ENCODE results near the gene ADRB2.

Gene ADRB2

GRCh38 chr5:148805326-148806290, 20.8 kb upstream of the ADRB2 start:
- peak in 1 of 2 donors; percentile 25 for DNase-seq (ENCODE audit: low read depth in 2 of 2)

- DNase-seq (ENCODE audit: low read depth in 2 of 2): no peak
Observed at GRCh38 chr5:148806520-148806931, 19.9 kb upstream of the ADRB2 start.

- no peak for DNase-seq (ENCODE audit: low read depth in 2 of 2)
Observed at GRCh38 chr5:148807851-148808250, 18.6 kb upstream of the ADRB2 start.

DNA sequence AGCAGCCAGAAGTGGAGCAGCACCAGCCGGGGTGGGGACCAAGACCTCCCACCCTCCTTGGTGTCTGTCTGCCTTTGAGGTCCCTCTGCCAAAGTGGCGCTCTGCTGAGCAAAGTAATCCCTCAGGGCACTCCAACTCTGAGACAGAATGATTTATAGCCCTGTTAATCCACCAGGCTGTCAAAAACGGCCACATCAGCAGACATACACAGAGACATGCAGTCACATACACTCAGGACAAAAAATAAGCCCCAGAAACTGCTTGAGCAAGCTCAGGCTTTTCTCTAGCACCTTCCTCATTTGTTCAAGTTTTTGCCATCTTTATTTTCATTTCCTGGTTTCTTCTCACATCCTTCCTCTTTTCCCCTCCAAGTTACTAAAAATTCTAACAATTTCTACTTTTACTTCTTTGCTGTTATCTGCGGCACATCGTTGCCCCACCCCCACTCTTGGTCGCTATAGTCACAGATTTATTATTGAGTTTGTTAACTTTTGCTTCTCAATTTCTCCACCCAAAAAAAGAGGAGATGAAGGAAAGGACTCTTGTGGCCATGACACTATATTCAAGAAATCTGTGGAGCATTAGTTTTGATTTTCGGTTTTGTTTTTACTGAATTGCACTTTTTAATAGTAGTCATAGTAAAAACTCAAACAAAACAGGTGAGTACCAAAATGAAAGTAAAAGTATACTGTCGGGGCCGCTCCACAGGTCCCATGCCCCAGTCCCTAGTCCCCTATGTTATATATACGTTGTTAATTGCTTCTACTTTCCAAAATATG, 17.4 kb upstream of the ADRB2 start:
- peak in 1 of 2 donors; percentile 39 for DNase-seq (ENCODE audit: low read depth in 2 of 2)

DNA sequence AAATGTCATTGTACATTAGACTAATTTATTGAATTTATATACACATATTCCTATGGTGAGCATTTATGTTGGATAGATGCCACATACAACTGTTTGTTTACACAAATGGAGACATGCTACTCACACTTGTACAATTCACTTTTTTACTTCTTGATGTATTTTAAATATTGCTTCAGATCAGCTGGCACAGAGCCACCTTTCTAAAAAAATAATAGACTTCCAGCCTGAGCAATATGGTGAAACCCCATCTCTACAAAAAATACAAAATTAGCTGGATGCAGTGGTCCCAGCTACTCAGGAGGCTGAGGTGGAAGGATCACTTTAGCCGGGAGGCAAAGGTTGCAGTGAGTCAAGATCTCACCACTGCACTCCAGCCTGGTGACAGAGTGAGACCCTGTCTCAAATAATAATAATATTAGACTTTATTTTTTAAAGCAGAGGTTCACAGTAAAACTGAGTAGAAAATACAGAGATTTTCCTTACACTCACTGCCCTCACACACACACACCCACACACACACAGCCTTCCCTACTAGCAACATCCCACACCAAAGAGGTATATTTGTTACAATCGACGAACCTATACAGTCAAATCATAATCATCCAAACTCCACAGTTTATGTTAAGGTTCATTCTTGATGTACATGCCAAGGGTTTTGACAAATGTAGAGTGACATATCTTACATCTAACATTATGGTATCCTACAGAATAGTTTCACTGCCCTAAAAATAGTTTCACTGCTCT, 16.5 kb upstream of the ADRB2 start:
- DNase-seq (ENCODE audit: low read depth in 2 of 2): no peak

DNA sequence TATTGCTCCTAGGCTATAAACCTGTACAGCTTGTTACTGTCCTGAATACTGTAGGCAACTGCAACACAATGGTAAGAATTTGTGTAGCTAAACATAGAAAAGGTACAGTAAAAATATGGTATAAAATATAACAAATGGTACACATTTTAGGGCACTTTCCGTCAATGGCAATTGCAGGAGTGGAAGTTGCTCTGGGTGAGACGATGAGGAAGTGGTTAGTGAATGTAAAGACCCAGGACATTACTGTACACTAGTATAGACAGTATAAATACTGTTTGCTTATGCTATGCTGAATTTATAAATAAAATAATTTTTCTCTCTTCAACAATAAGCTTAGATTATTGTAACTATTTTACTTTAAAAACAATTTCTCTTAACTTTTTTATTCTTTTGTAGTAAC, 15.6 kb upstream of the ADRB2 start:
- no peak for DNase-seq (ENCODE audit: low read depth in 2 of 2)

DNA sequence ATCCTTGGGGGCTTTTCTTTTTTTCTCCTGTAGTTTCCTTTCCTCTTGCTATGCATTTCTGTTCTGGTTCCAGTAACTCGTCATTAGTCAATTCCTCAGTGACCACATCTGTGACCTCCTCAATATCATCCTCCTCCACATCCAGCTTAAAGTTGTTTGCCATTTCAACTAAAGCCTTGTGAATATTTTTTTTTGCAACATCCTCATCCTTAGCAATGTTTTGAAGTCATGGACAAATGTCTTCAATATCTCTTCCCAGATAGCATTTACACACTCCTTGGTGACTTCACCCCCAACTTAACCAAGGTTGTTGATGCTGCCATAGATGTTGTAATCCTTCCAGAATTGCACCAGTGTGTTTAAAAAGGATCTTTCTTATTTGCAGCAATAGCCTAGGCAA, 14.7 kb upstream of the ADRB2 start:
- DNase-seq (ENCODE audit: low read depth in 2 of 2): no peak

- no peak for DNase-seq (ENCODE audit: low read depth in 2 of 2)
Observed at GRCh38 chr5:148815086-148815485, 11.3 kb upstream of the ADRB2 start.

DNA sequence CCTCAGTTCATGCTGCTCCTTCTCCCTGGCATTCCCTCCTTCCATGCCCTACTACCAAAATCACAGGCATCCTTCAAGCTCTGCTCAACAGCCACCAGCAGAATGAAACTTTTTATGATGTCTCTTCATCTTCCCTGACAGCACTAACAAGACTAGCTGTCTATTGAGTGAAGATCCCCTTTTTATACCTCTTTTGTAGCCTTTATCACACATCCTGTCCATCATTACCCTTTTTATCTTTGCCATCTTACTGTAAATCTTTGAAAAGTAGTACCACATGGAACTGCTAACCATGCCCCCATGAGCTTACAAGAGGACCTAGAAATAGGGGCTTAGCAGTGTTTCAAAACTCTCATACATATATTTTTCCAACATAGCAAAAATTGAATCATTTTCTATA, 10.8 kb upstream of the ADRB2 start:
- DNase-seq (ENCODE audit: low read depth in 2 of 2): no peak

DNA sequence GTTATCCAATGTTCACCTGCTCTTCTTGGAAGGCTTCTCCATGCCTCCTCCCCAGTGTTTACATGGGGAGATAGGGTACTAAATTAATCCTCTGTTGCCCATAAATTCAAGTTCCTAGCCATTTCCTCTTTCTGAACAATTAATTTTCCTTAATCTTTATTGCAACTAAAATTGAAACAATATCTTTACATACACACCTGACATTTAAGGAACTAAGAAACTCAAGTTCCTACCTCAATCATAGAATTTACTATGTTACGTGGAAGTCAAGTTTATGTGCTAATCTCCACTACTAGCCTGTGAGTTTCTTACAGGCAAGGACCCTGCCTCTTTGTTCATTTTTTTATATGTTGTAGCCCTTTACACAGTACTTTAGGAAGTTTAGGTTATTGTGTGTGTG, 10.1 kb upstream of the ADRB2 start:
- no peak for DNase-seq (ENCODE audit: low read depth in 2 of 2)

GRCh38 chr5:148816782-148817181, 9.6 kb upstream of the ADRB2 start:
- DNase-seq (ENCODE audit: low read depth in 2 of 2): no peak

DNA sequence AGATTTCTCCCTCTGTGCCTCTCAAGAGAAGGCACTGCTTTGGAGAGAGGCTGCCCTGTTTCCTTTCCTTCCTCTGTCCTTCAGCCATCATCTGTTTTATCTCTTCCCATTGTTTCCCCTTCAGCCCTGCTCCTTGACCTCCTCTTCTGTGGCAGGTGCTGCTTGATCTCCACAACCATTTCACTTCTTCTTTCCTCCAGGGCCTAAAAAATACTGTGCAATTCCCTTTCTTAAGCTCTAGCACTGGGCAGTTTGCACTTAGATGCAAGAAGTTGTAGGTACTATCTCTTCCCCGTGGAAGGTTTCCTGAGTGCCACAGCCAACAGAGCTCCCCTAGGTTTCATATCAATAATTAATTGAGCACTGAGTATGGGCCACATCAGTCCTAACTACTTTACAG, 8.8 kb upstream of the ADRB2 start:
- DNase-seq (ENCODE audit: low read depth in 2 of 2): no peak

GRCh38 chr5:148820461-148821395, 5.7 kb upstream of the ADRB2 start:
- DNase-seq (ENCODE audit: low read depth in 2 of 2): no peak

DNA sequence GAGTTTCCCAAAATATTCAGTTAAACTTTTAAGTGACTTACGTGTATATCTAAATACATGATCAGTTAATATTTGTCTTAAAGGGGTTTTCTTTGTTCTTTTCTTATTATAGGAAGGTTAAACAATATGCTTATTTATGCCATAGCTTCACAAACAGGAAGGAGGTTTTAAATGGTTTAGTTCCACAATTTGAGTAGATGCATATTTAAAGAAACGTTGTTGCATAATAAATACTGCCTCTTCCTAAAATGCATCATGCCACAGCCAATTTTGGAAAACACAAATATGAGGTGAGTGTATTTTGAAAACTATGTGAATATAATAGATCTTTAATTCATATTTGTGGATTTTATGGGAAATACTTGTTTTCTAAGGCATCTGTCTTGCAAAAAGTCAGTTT, 2.5 kb upstream of the ADRB2 start:
- no peak for DNase-seq (ENCODE audit: low read depth in 2 of 2)

GRCh38 chr5:148825716-148826052, 727 bp upstream of the ADRB2 start:
- DNase-seq (ENCODE audit: low read depth in 2 of 2): no peak

- DNase-seq (ENCODE audit: low read depth in 2 of 2): no peak
Observed at GRCh38 chr5:148826739-148827070, 294 bp downstream of the ADRB2 start.

GRCh38 chr5:148827723-148828122, 1.3 kb downstream of the ADRB2 start:
- DNase-seq (ENCODE audit: low read depth in 2 of 2): no peak

DNA sequence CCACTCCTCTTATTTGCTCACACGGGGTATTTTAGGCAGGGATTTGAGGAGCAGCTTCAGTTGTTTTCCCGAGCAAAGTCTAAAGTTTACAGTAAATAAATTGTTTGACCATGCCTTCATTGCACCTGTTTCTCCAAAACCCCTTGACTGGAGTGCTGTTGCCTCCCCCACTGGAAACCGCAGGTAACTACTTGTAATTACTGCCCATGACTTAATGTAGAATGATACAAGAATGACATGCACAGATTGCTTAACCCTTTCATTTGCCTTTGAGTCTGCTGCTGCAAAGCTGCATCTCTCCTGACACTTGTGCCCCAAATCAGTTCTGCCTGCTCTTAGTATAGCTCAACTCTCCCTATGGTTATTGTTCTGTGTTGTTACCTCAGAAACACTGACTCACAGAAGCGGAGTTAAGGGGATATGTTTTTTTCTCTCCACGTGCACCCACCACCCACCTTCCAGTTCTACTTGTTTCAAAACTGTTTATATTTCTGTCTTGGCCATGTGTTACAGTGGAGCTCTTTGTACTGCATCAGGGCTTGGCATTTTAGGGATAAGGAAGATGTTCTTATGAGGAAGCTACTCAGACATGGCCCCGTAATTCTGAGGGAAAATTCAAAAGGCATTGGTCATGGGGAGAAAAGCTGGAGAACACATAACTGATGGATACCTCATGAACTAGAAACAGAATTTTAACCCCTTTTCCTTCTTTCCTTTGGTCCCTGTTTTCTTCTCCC, 2.3 kb downstream of the ADRB2 start:
- DNase-seq (ENCODE audit: low read depth in 2 of 2): no peak

DNA sequence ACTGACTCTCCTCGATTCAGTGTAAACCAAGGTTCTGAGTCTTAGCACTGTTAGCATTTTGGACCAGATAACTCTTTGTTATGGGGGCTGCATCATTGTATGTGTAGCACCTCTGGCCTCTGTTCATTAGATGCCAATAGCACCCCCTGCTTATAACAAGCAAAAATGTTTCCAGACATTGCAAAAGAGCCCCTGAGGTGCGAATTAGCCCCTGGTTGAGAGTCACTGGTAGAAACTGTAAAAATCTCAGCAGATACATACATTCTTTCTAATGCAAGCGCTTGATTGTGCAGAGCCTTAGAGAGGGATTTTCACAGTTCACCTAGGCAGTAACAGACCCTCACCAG, 2.8 kb downstream of the ADRB2 start:
- DNase-seq (ENCODE audit: low read depth in 2 of 2): no peak

DNA sequence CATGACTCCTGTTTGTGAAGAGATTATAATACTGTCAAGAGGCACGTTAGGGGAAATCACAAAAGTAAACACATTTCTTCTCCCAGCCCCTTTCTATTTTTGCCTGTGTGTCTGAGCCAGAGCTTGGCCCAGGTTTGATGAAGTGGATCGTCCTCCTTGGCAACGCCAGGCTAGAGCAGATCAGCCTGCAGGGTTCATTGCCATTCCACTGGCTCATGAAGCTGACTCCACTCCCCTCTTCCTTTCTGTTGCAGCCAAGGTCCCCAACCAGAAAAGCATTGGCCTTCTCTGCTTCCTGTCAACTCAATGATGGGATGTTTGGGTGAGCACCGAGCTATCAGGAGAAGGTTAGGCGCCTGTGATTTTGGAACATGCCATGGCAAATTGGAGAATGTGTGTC, 3.3 kb downstream of the ADRB2 start:
- DNase-seq (ENCODE audit: low read depth in 2 of 2): no peak

- no peak for DNase-seq (ENCODE audit: low read depth in 2 of 2)
Observed at GRCh38 chr5:148830211-148830610, 3.8 kb downstream of the ADRB2 start.

Measured in stimulated activated CD4-positive, alpha-beta T cell treated with anti-CD3 and anti-CD28 coated beads, Interleukin-4, amount 100 ng/mL, for 48 hours (primary cell).